Activated naive CD8-positive, alpha-beta T cell treated with anti-CD3 and anti-CD28 coated beads, Interleukin-2, amount 50 U/mL, for 24 hours (primary cell): ENCODE results near the gene USP38.
"Not testable (repeated sequence)": the region's sequence is repeated elsewhere in the genome, so short reads cannot be mapped to it uniquely, and the experiment has no call there.

ENCODE experiments used
- ATAC-seq: fragments of 150-1000 bp; cut with Tn5 transposase; one replicate; pipeline ENCODE4 v1.10.0; 2021
- DNase-seq: peaks from one replicate; pipeline ENCODE4 v3.0.0; 2021
- H3K27ac Mint-ChIP-seq: one replicate; pipeline ENCODE4 v1.8.0; 2021; ENCODE audit warnings: mild to moderate bottlenecking, mixed read lengths
- H3K27me3 Mint-ChIP-seq: one replicate; pipeline ENCODE4 v1.8.0; 2021; ENCODE audit warnings: mixed read lengths
- H3K36me3 Mint-ChIP-seq: one replicate; pipeline ENCODE4 v1.8.0; 2021; ENCODE audit warnings: low read depth, mixed read lengths
- H3K4me1 Mint-ChIP-seq: one replicate; pipeline ENCODE4 v1.8.0; 2021; ENCODE audit warnings: mixed read lengths
- H3K4me3 Mint-ChIP-seq: one replicate; pipeline ENCODE4 v1.8.0; 2021; ENCODE audit warnings: mild to moderate bottlenecking, moderate library complexity, mixed read lengths
- H3K9me3 Mint-ChIP-seq: one replicate; pipeline ENCODE4 v1.8.0; 2021; ENCODE audit warnings: mixed read lengths

The USP38 gene

GRCh38 chr4:143260750-143261149 lies 76.0 kb downstream of the USP38 start:
- no peak overlapping the region for H3K4me3 Mint-ChIP-seq

DNA sequence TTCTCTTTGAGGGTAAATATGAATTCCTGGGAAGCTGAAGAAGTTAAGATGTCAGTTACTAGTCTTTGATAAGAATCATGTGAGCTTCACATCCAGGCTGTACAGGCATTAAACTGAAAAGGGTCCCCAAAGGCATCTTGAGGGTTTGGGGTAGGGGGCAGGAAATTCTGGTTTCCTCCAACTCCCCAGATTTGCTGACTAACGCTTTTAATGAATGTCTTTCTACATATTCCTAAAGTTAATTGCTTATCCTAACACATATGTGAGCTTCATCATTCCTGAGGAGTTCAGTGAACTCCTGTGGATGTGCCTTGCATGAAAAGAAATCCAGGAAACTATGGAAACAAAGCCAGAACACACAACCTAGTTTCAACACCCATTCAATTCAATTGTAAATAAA lies 78.1 kb downstream of the USP38 start:
- Mint-ChIP-seq H3K9me3 (peaks cover 9% of the 10 kb centered on the region), H3K4me1 (no peaks in the 10 kb centered on the region), H3K27ac (no peak overlapping the region), H3K36me3 (no peaks in the 10 kb centered on the region), H3K27me3 (no peaks in the 10 kb centered on the region), H3K4me3 (no peak overlapping the region)
- ATAC-seq (no peak), DNase-seq (no peak)

More at GRCh38 chr4:143260750-143261149, 76.0 kb downstream of the USP38 start:
- DNase-seq = no peak
- Mint-ChIP-seq H3K4me1 (no peaks in the 10 kb centered on the region), H3K27me3 (no peaks in the 10 kb centered on the region), H3K9me3 (no peaks in the 10 kb centered on the region), H3K27ac (no peak overlapping the region), H3K36me3 (no peaks in the 10 kb centered on the region)
- ATAC-seq = no peak

DNA sequence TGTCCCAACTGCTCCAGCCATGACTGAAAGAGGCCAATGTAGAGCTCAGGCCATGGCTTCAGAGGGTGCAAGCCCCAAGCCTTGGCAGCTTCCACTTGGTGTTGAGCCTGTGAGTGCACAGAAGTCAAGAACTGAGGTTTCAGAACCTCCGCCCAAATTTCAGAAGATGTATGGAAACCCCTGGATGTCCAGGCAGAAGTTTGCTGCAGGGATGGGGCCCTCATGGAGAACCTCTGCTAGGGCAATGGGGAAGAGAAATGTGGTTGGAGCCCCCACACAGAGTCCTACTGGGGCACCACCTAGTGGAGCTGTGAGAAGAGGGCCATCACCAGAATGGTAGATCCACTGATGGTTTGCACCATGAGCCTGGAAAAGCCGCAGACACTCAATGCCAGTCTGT lies 83.0 kb downstream of the USP38 start:
- not testable (repeated sequence) for DNase-seq, H3K36me3 Mint-ChIP-seq, H3K4me3 Mint-ChIP-seq, H3K4me1 Mint-ChIP-seq, H3K27me3 Mint-ChIP-seq, ATAC-seq, H3K27ac Mint-ChIP-seq
- peaks cover 16% of the 10 kb centered on the region for H3K9me3 Mint-ChIP-seq

- no peak for DNase-seq
- no peaks in the 10 kb centered on the region for H3K27me3 Mint-ChIP-seq
- no peak overlapping the region for H3K4me3 Mint-ChIP-seq
- no peak overlapping the region for H3K27ac Mint-ChIP-seq
- H3K9me3 Mint-ChIP-seq = peaks cover 16% of the 10 kb centered on the region
- no peaks in the 10 kb centered on the region for H3K36me3 Mint-ChIP-seq
- ATAC-seq = no peak
- H3K4me1 Mint-ChIP-seq = no peaks in the 10 kb centered on the region
Observed at GRCh38 chr4:143270256-143270838, 85.6 kb downstream of the USP38 start.
